PFSK-1 (cell line): ENCODE results near the gene SESN3.

Experiments used
- POLR2AphosphoS5 ChIP-seq: IDR thresholded peaks from 2 replicates; pipeline ENCODE4 v1.6.1; 2012; ENCODE audit warnings: low read depth, mild to moderate bottlenecking, control low read depth, low read length, moderate library complexity
- REST ChIP-seq, 2 experiments: IDR thresholded peaks; 2 replicates each; pipeline versions ENCODE4 v1.6.1 to v1.8.0; 2011 to 2012; ENCODE audit warnings: low read depth in 2 of 2, low read length in 2 of 2, control low read depth in 1 of 2, inconsistent platforms in 1 of 2, mild to moderate bottlenecking in 1 of 2, moderate library complexity in 1 of 2; ENCODE audit not compliant: insufficient read depth in 1 of 2
- SIN3A ChIP-seq: IDR thresholded peaks from 2 replicates; pipeline ENCODE4 v1.6.1; 2012; ENCODE audit warnings: mild to moderate bottlenecking, low read length, moderate library complexity, borderline replicate concordance; ENCODE audit not compliant: insufficient read depth

- TF ChIP-seq REST (IDR thresholded peaks at IDR 0.05; ENCODE audit: insufficient read depth in 1 of 2, low read depth in 2 of 2, low read length in 2 of 2) (no peak), SIN3A (no peak), POLR2AphosphoS5 (no peak)
Measured at GRCh38 chr11:95241681-95242081, 10.7 kb upstream of the SESN3 start.
